ENCODE measurements around the gene NDFIP1.

NDFIP1 gene
- total RNA-seq: 52.5 to 158 (median 97.1) reads per million in 17 experiments

- peak; percentile 88 to 95 (median 92) for DNase-seq
Measured at GRCh38 chr5:142108432-142109330, at the start of gene NDFIP1. Gene NDFIP1 (plus strand): TSS chr5:142108779. CDS start chr5:142108975, 196 bp downstream.

GRCh38 chr5:142059304-142059940 lies 49.2 kb upstream of the NDFIP1 start:
- DNase-seq: peak; percentile 62 to 84 (median 76)

- DNase-seq: no peak
Measured at GRCh38 chr5:142063376-142063775, 45.2 kb upstream of the NDFIP1 start.

GRCh38 chr5:142063878-142064331 lies 44.7 kb upstream of the NDFIP1 start:
- DNase-seq: peak; percentile 32 to 59 (median 58)

GRCh38 chr5:142065273-142065672 lies 43.3 kb upstream of the NDFIP1 start:
- DNase-seq: peak in 3 of 4 experiments; percentile 39 to 44 (median 42)

GRCh38 chr5:142069606-142070399 lies 38.8 kb upstream of the NDFIP1 start:
- peak; percentile 41 to 71 (median 60) for DNase-seq

GRCh38 chr5:142070734-142071133 lies 37.8 kb upstream of the NDFIP1 start:
- no peak for DNase-seq

GRCh38 chr5:142072488-142072887 lies 36.1 kb upstream of the NDFIP1 start:
- DNase-seq: peak in 3 of 4 experiments; percentile 39 to 46 (median 40)

- DNase-seq: no peak
Measured at GRCh38 chr5:142073362-142073988, 35.1 kb upstream of the NDFIP1 start.

GRCh38 chr5:142074006-142074405 lies 34.6 kb upstream of the NDFIP1 start:
- no peak for DNase-seq

GRCh38 chr5:142078221-142078620 lies 30.4 kb upstream of the NDFIP1 start:
- DNase-seq: no peak

GRCh38 chr5:142078706-142079105 lies 29.9 kb upstream of the NDFIP1 start:
- no peak for DNase-seq

- no peak for DNase-seq
Measured at GRCh38 chr5:142079306-142079721, 29.3 kb upstream of the NDFIP1 start.

GRCh38 chr5:142080248-142080647 lies 28.3 kb upstream of the NDFIP1 start:
- no peak for DNase-seq

- DNase-seq: no peak
Measured at GRCh38 chr5:142082182-142082781, 26.3 kb upstream of the NDFIP1 start.

GRCh38 chr5:142086229-142086628 lies 22.4 kb upstream of the NDFIP1 start:
- DNase-seq: no peak

GRCh38 chr5:142086679-142087078 lies 21.9 kb upstream of the NDFIP1 start:
- no peak for DNase-seq

GRCh38 chr5:142087920-142088679 lies 20.5 kb upstream of the NDFIP1 start:
- peak in 3 of 4 experiments; percentile 28 to 34 (median 29) for DNase-seq

GRCh38 chr5:142088855-142089479 lies 19.6 kb upstream of the NDFIP1 start:
- DNase-seq: peak in 2 of 4 experiments; percentile 20 to 38

GRCh38 chr5:142091012-142091411 lies 17.6 kb upstream of the NDFIP1 start:
- no peak for DNase-seq

All from suppressor macrophage (primary cell).